HepG2 (cell line): ENCODE data around the gene SEPHS1. TPM values are rescaled to one million over a fixed set of nuclear protein-coding genes. Genes with fewer than 3 reads are reported as not detected.
A peak's percentile ranks its signal among the peaks of the same experiment; 100 is the strongest.

Source experiments
- ATF2 ChIP-seq: sonication (generic); formaldehyde crosslinking; IDR thresholded peaks from 2 replicates; pipeline ENCODE4 v1.4.0; 2020; ENCODE audit warnings: missing genetic modification reagents
- ELF3 ChIP-seq: IDR thresholded peaks from 2 replicates; pipeline ENCODE4 v1.6.1; 2016; ENCODE audit warnings: missing genetic modification reagents, missing compliant biosample characterization
- FOXA1 ChIP-seq, 2 experiments: fragments of 450-650 bp in 1 of 2; sonication (generic) in 1 of 2; formaldehyde crosslinking in 1 of 2; IDR thresholded peaks; 2 replicates each; pipeline versions ENCODE4 v1.4.0 to v1.6.1; 2016 to 2020; ENCODE audit warnings: missing genetic modification reagents in 1 of 2
- HNRNPLL ChIP-seq: fragments of 200-400 bp; formaldehyde crosslinking; IDR thresholded peaks from 2 replicates; pipeline ENCODE4 v1.6.1; 2017; ENCODE audit warnings: mild to moderate bottlenecking, low read depth, low read length; ENCODE audit not compliant: poor library complexity, severe bottlenecking
- HOMEZ ChIP-seq: IDR thresholded peaks from 2 replicates; pipeline ENCODE4 v1.6.1; 2016; ENCODE audit warnings: low read depth
- IKZF1 ChIP-seq: fragments of 450-650 bp; IDR thresholded peaks from 2 replicates; pipeline ENCODE4 v1.7.1; 2016
- KLF13 ChIP-seq: sonication (generic); formaldehyde crosslinking; IDR thresholded peaks from 2 replicates; pipeline ENCODE4 v1.4.0; 2020; ENCODE audit warnings: mild to moderate bottlenecking, missing genetic modification reagents
- NR2C2 ChIP-seq: sonication (generic); formaldehyde crosslinking; IDR thresholded peaks from 2 replicates; pipeline ENCODE4 v1.4.0; 2020; ENCODE audit warnings: missing genetic modification reagents, mild to moderate bottlenecking, moderate library complexity, borderline replicate concordance
- POLR2A ChIP-seq, 2 experiments: IDR thresholded peaks; 2 replicates each; pipeline ENCODE4 v1.6.1; 2011; ENCODE audit warnings: low read depth in 2 of 2, low read length in 2 of 2, mild to moderate bottlenecking in 1 of 2, moderate library complexity in 1 of 2; ENCODE audit not compliant: insufficient read depth in 1 of 2
- SAP130 ChIP-seq: IDR thresholded peaks from 2 replicates; pipeline ENCODE4 v1.6.1; 2016; ENCODE audit warnings: low read depth
- SIN3A ChIP-seq: IDR thresholded peaks from 2 replicates; pipeline ENCODE4 v1.6.1; 2011; ENCODE audit warnings: low read depth, mild to moderate bottlenecking, control low read depth, low read length, borderline replicate concordance
- SOX13 ChIP-seq, 3 experiments: fragments of 450-650 bp in 1 of 3; sonication (generic) in 1 of 3; formaldehyde crosslinking in 1 of 3; IDR thresholded peaks in 2 of 3; conservative IDR thresholded peaks in 1 of 3; 2 replicates each; pipeline versions ENCODE4 v1.5.0 to v1.6.1; 2016 to 2020; ENCODE audit warnings: antibody characterized with exemption in 1 of 3, mild to moderate bottlenecking in 1 of 3, missing compliant biosample characterization in 1 of 3, missing genetic modification reagents in 1 of 3, moderate library complexity in 1 of 3
- SOX6 ChIP-seq, 2 experiments: fragments of 450-650 bp in 1 of 2; sonication (generic) in 1 of 2; formaldehyde crosslinking in 1 of 2; IDR thresholded peaks; 2 replicates each; pipeline versions ENCODE4 v1.4.0 to v1.6.1; 2017 to 2020; ENCODE audit warnings: antibody characterized with exemption in 1 of 2, mild to moderate bottlenecking in 1 of 2, missing genetic modification reagents in 1 of 2
- SP2 ChIP-seq: sonication (generic); formaldehyde crosslinking; IDR thresholded peaks from 2 replicates; pipeline ENCODE4 v1.5.1; 2020; ENCODE audit warnings: mild to moderate bottlenecking, missing genetic modification reagents
- SRSF1 ChIP-seq: fragments of 200-400 bp; formaldehyde crosslinking; optimal IDR thresholded peaks from 2 replicates; pipeline ENCODE3; 2017; ENCODE audit warnings: mild to moderate bottlenecking, low read depth, low read length, moderate library complexity
- XRCC5 ChIP-seq: fragments of 200-400 bp; formaldehyde crosslinking; optimal IDR thresholded peaks from 2 replicates; pipeline ENCODE3; 2017; ENCODE audit warnings: mild to moderate bottlenecking, low read length
- ZFAT ChIP-seq: sonication (generic); formaldehyde crosslinking; conservative IDR thresholded peaks from 2 replicates; pipeline ENCODE4 v1.8.1; 2023; ENCODE audit warnings: missing genetic modification reagents, inconsistent platforms
- ZMAT3 ChIP-seq: sonication (generic); formaldehyde crosslinking; conservative IDR thresholded peaks from 2 replicates; pipeline ENCODE4 v1.7.0; 2021; ENCODE audit warnings: missing genetic modification reagents
- ZMYM4 ChIP-seq: sonication (generic); formaldehyde crosslinking; IDR thresholded peaks from 2 replicates; pipeline ENCODE4 v1.8.1; 2023; ENCODE audit warnings: mild to moderate bottlenecking, missing genetic modification reagents
- ZNF138 ChIP-seq: sonication (generic); formaldehyde crosslinking; IDR thresholded peaks from 2 replicates; pipeline ENCODE4 v1.5.0; 2020; ENCODE audit warnings: mild to moderate bottlenecking, low read depth, missing genetic modification reagents
- ZNF607 ChIP-seq: sonication (generic); formaldehyde crosslinking; IDR thresholded peaks from 2 replicates; pipeline ENCODE4 v1.5.1; 2020; ENCODE audit warnings: missing genetic modification reagents, mild to moderate bottlenecking, borderline replicate concordance
- ZNF747 ChIP-seq: sonication (generic); formaldehyde crosslinking; IDR thresholded peaks from 2 replicates; pipeline ENCODE4 v1.8.1; 2023; ENCODE audit warnings: missing genetic modification reagents, mild to moderate bottlenecking, borderline replicate concordance
- ZNF761 ChIP-seq: sonication (generic); formaldehyde crosslinking; conservative IDR thresholded peaks from 2 replicates; pipeline ENCODE4 v1.4.0; 2020; ENCODE audit warnings: mild to moderate bottlenecking, missing genetic modification reagents
- ZNF772 ChIP-seq: sonication (generic); formaldehyde crosslinking; IDR thresholded peaks from 2 replicates; pipeline ENCODE4 v1.5.0; 2020; ENCODE audit warnings: mild to moderate bottlenecking, missing genetic modification reagents
- polyA plus RNA-seq, 8 experiments: library from polyadenylated mRNA; depleted of rRNA in 3 of 8; stranded (reverse) in 7 of 8; unstranded in 1 of 8; fragments of >200 nt; fragmentation: Illumina TruSeq in 4 of 8; extraction: Trizol in 4 of 8; gene quantifications; 2 replicates each; pipeline versions ENCODE4 v1.2.1 to v1.2.3, GENCODE V29; 2011 to 2016; ENCODE audit warnings: low read depth in 4 of 8, missing spikeins in 1 of 8, mixed read lengths in 1 of 8; ENCODE audit not compliant: insufficient read depth in 1 of 8
- total RNA-seq, 5 experiments: library from RNA; depleted of rRNA; stranded (reverse); fragments of >200 nt; fragmentation: Illumina TruSeq; extraction: Trizol; gene quantifications; 2 replicates each; pipeline ENCODE4 v1.2.3, GENCODE V29; 2016; ENCODE audit warnings: low read depth in 1 of 5
- TF ChIP-seq, protein P1 (sequence below): IDR thresholded peaks from 2 replicates; pipeline ENCODE4 v1.6.1; 2012; ENCODE audit warnings: inconsistent platforms
- TF ChIP-seq, protein P2 (sequence below): sonication (generic); formaldehyde crosslinking; IDR thresholded peaks from 2 replicates; pipeline ENCODE4 v1.4.0; 2020; ENCODE audit warnings: missing genetic modification reagents, low read depth, mild to moderate bottlenecking, borderline replicate concordance

SEPHS1 gene
- total and polyA plus RNA-seq, 2 of the 13 experiments (the other 11 are each of a cell fraction or from before 2014, with no cell fraction given), result 57.8 to 61.5 TPM

DNA sequence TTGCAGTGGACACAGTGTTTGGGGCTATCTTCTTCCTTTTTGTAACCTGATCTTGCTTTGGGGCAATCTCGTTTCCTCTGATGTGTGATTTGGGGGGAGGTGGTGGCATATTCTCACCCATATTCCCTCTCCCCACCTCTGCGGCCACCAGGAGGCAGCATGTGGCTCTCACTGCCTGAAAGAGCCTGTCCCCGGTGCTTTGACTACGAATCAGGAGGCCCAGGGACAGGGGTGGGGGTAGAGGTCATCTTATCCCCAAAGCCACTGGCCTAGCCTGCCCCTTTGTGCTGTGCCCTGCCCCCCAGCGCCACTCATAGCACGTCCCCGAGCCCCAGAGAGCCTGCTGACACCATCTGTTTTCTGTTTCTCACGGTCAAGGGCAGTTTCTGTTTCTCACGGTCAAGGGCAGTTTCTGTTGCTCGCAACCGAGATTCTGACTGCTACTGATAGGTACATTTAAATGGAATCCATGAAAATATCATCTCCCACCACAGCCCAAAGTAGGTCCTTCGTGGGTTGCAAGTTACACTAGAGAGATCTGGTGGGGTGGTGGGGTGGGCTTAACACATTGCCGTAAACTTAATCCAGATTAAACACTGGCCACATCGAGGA, 76.4 kb downstream of the SEPHS1 start (continued):
- TF ChIP-seq FOXA1 (IDR thresholded peaks at IDR 0.05) (no peak), FOXA1 (CRISPR knock-in tag; IDR thresholded peaks at IDR 0.05) (0 out of 2 replicates have a peak, but pooled peaks have one; percentile 2), SAP130 (CRISPR knock-in tag) (peak; percentile 48), SOX6 (IDR thresholded peaks at IDR 0.05) (no peak), SOX6 (CRISPR knock-in tag; IDR thresholded peaks at IDR 0.05) (peak; percentile 68; the same call in 1 of the 2 replicates), ZNF772 (peak; percentile 91), HOMEZ (0 out of 2 replicates have a peak, but pooled peaks have one; percentile 38), HNRNPLL (no peak), SIN3A (no peak), ZNF138 (0 out of 2 replicates have a peak, but pooled peaks have one; percentile 46), NR2C2 (peak; percentile 85), KLF13 (CRISPR knock-in tag) (no peak), IKZF1 (no peak), XRCC5 (peak; percentile 75), ZNF607 (CRISPR knock-in tag) (peak; percentile 81; the same call in 1 of the 2 replicates), SOX13 (IDR thresholded peaks at IDR 0.05) (no peak), SOX13 (CRISPR knock-in tag; conservative IDR thresholded peaks at IDR 0.05 in 1 of 2, IDR thresholded peaks at IDR 0.05 in 1 of 2) (peak in 1 of 2 experiments; percentile 19; a peak in 1 of 4 replicates), ELF3 (CRISPR knock-in tag) (peak; percentile 17; the same call in 1 of the 2 replicates), ZNF761 (CRISPR knock-in tag) (peak; percentile 83), ZNF747 (peak; percentile 82), ATF2 (CRISPR knock-in tag) (no peak; the same call in 1 of the 2 replicates), POLR2A (IDR thresholded peaks at IDR 0.05; ENCODE audit: insufficient read depth in 1 of 2, low read depth in 2 of 2, low read length in 2 of 2) (0 out of 4 replicates have a peak, but pooled peaks of 1 of the 2 experiments have one; percentile 33), SP2 (CRISPR knock-in tag) (no peak), ZMYM4 (peak; percentile 71), ZMAT3 (0 out of 2 replicates have a peak, but pooled peaks have one; percentile 50), SRSF1 (no peak), ZFAT (CRISPR knock-in tag) (no peak)
- TF ChIP-seq, protein P1, sequence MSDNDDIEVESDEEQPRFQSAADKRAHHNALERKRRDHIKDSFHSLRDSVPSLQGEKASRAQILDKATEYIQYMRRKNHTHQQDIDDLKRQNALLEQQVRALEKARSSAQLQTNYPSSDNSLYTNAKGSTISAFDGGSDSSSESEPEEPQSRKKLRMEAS, result peak; percentile 12; the same call in 1 of the 2 replicates
- TF ChIP-seq, protein P2, sequence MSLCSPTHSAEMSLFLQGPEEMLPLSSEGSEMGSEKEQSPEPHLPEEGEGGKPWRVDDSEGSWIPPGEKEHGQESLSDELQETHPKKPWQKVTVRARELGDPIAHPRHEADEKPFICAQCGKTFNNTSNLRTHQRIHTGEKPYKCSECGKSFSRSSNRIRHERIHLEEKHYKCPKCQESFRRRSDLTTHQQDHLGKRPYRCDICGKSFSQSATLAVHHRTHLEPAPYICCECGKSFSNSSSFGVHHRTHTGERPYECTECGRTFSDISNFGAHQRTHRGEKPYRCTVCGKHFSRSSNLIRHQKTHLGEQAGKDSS, result peak; percentile 36; the same call in 1 of the 2 replicates
